HL-60 (cell line): ENCODE measurements around the gene PCSK5.

Experiments
- CTCF ChIP-seq: IDR thresholded peaks from one replicate; pipeline ENCODE4 v1.5.1; 2011; ENCODE audit warnings: low read length, control low read depth, inconsistent platforms; ENCODE audit not compliant: insufficient read depth
- GABPA ChIP-seq: IDR thresholded peaks from 2 replicates; pipeline ENCODE4 v1.6.1; 2012; ENCODE audit warnings: low read depth
- POLR2AphosphoS5 ChIP-seq: IDR thresholded peaks from 2 replicates; pipeline ENCODE4 v1.6.1; 2012; ENCODE audit warnings: low read depth
- REST ChIP-seq: IDR thresholded peaks from 2 replicates; pipeline ENCODE4 v1.6.1; 2012; ENCODE audit warnings: low read depth; ENCODE audit not compliant: insufficient replicate concordance
- SPI1 ChIP-seq: IDR thresholded peaks from 2 replicates; pipeline ENCODE4 v1.6.1; 2012; ENCODE audit warnings: low read depth, mild to moderate bottlenecking, borderline replicate concordance

GRCh38 chr9:76255781-76256455 is 365.4 kb downstream of the PCSK5 start:
- no peak for TF ChIP-seq CTCF
- no peak for TF ChIP-seq GABPA
- TF ChIP-seq REST = no peak
- TF ChIP-seq POLR2AphosphoS5 = no peak
- TF ChIP-seq SPI1 = no peak
